Natural killer cell treated with Interleukin-12 subunit alpha and Interleukin-12 subunit beta and Interleukin-15 and Interleukin-18, amount 100 ng/mL, for 72 hours (primary cell): ENCODE data around the gene PDZD7. TPM values are rescaled to one million over a fixed set of nuclear protein-coding genes. Genes with fewer than 3 reads are reported as not detected.
A peak's percentile ranks its signal among the peaks of the same experiment; 100 is the strongest.

Source experiments
- ATAC-seq, 2 donors: fragments of 150-1000 bp; cut with Tn5 transposase in 1 of 2; sonication (Bioruptor Pico), chemical (Tn5 transposase) in 1 of 2; 2 replicates each; pipeline ENCODE4 v1.10.0; 2021
- DNase-seq: peaks from one replicate; pipeline ENCODE4 v3.0.0; 2022; ENCODE audit warnings: low spot score
- H3K27ac Mint-ChIP-seq, 2 donors: 1 replicate in 1 of 2; 2 replicates in 1 of 2; pipeline ENCODE4 v1.8.0; 2022; ENCODE audit warnings: mixed read lengths in 2 of 2, mild to moderate bottlenecking in 1 of 2, moderate library complexity in 1 of 2
- H3K27me3 Mint-ChIP-seq, 2 donors: 1 replicate in 1 of 2; 2 replicates in 1 of 2; pipeline ENCODE4 v1.8.0; 2022; ENCODE audit warnings: mixed read lengths in 2 of 2
- H3K36me3 Mint-ChIP-seq: one replicate; pipeline ENCODE4 v1.8.0; 2022; ENCODE audit warnings: mixed read lengths
- H3K4me1 Mint-ChIP-seq, 2 donors: 1 replicate in 1 of 2; 2 replicates in 1 of 2; pipeline ENCODE4 v1.8.0; 2022; ENCODE audit warnings: low read depth in 2 of 2, mixed read lengths in 2 of 2, mild to moderate bottlenecking in 1 of 2
- H3K4me3 Mint-ChIP-seq: one replicate; pipeline ENCODE4 v1.8.0; 2022; ENCODE audit warnings: mixed read lengths
- H3K9me3 Mint-ChIP-seq: 2 replicates; pipeline ENCODE4 v1.8.0; 2022; ENCODE audit warnings: mixed read lengths
- total RNA-seq, 2 donors: library from RNA; stranded (reverse); gene quantifications; one replicate each; pipeline ENCODE4 v1.2.3, GENCODE V29; 2022

Gene PDZD7
- total RNA-seq, 2 donors from 2014 or later = 0.17 to 0.62 TPM

DNA sequence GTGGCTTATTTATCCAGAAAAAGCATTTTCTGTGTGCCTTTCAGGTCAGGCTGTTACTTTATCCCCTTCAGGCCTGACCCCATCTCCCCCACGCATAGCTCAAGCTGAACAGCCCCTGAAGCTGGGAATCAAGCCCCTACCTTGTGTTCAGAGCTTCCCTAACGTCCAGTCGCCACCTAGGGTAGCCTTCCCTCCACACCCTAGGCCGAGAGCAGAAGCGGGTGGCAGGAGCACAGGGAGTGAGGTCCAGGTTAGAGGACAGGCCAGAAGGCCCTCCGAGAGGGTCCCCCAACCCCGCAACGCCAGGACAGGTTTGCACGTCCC, 62.1 kb downstream of the PDZD7 start:
- H3K4me1 Mint-ChIP-seq = peaks cover 7 to 13% of the 10 kb centered on the region in 2 donors
- no peaks in the 10 kb centered on the region for H3K9me3 Mint-ChIP-seq
- peak overlapping the region in 1 of 2 donors; percentile 9 for H3K27ac Mint-ChIP-seq
- H3K4me3 Mint-ChIP-seq = peak overlapping the region; percentile 49
- no peaks in the 10 kb centered on the region for H3K27me3 Mint-ChIP-seq
- no peaks in the 10 kb centered on the region for H3K36me3 Mint-ChIP-seq
- ATAC-seq (no peak), DNase-seq (no peak)

DNA sequence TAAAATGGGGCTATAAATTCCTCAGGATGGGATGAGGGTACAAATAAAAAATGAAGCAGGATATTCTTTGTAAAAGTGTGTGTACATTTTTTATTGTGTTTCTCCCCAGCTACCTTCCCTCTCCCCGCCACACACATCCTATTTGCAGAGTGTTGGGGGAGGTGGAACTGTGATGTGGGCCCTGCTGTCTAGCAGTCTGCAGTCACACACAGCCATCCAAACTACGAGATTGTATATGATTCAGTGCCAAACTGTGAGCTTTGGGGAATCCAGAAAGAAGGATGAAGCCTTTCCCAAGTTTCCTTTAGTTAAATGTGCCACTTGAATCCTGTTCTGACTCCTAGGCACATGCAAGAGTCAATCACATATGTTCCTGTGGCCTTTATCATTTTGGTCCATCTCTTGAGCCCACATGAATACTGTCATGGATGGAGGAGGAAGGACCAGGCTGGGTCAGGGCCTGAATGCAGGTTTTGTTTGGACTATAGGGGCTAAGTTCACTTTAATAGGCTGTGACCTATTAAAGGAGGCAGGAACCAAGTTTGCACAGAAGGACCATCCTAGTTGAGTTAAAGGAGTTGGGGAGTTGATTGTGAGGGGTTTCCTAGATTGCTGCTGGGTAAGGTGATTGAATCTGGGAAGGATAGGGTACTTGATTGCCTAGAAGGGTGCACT, 62.7 kb downstream of the PDZD7 start:
- peak overlapping the region in 1 of 2 donors; percentile 9 for H3K27ac Mint-ChIP-seq
- peak overlapping the region; percentile 49 for H3K4me3 Mint-ChIP-seq
- H3K36me3 Mint-ChIP-seq = no peaks in the 10 kb centered on the region
- H3K27me3 Mint-ChIP-seq = no peaks in the 10 kb centered on the region
- DNase-seq = no peak
- peaks cover 7 to 13% of the 10 kb centered on the region in 2 donors for H3K4me1 Mint-ChIP-seq
- H3K9me3 Mint-ChIP-seq = no peaks in the 10 kb centered on the region
- ATAC-seq = no peak

DNA sequence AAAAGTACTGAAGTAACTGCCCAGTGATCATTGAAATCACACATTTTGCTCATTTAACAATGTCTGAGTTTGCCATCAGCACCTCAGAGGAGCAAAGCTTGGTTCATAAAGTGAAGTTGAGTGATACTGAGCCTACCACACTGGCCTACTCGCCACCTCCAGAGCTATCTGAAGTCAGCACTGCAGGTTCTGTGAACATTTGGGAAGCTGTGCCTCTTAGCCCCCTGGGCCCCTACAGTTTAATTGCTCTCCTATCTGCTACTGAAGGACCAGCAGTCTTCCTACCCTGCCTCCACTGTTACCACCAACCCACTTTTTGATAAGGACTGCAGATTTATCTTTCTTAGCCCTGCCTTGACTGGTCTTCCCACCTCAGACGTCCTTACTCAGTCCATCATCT, 63.6 kb downstream of the PDZD7 start:
- peaks cover 7 to 13% of the 10 kb centered on the region in 2 donors for H3K4me1 Mint-ChIP-seq
- no peaks in the 10 kb centered on the region for H3K36me3 Mint-ChIP-seq
- H3K27ac Mint-ChIP-seq = no peak overlapping the region
- DNase-seq = no peak
- no peak for ATAC-seq
- no peak overlapping the region for H3K4me3 Mint-ChIP-seq
- H3K27me3 Mint-ChIP-seq = no peaks in the 10 kb centered on the region
- H3K9me3 Mint-ChIP-seq = no peaks in the 10 kb centered on the region

DNA sequence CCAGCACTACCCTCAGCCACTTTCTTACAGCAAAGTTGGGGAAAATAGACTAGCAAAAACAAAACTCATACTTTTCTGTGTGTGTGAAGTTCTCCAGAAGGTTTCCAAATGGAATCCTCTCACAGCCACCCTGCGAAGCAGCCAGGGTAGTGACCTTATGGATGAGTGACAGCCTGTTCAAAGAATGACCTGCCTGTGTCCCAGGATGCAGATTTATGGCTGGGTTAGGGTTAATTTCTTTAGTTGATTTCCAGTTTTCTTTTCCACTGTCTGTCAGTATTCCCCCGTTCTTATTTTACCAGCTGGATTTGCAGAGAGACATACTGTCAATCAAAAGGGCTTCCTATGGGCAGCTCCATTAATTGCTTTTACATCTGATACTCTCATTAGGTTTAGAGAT, 64.0 kb downstream of the PDZD7 start:
- DNase-seq = no peak
- Mint-ChIP-seq H3K27ac (no peak overlapping the region), H3K9me3 (no peaks in the 10 kb centered on the region), H3K36me3 (no peaks in the 10 kb centered on the region), H3K4me3 (no peak overlapping the region), H3K27me3 (no peaks in the 10 kb centered on the region), H3K4me1 (peaks cover 7 to 13% of the 10 kb centered on the region in 2 donors)
- no peak for ATAC-seq

DNA sequence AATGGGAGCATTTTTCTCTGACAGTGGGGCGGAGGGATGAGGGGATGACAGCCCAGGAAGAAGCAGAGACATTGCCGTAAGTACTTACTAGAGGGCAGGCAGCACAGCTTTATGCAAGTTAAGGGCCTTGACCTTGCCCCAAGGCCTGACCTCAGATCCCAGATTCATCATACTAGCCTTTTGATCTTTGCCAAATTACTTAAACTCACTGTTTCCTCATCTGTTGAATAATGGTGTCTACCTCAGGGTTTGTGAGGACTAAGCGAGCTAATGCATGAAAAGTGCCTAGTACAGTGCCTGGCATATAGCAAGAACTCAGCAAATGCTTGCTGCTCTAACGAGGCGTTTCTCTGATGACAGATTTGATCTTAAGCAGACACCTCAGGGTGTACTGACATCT, 65.1 kb downstream of the PDZD7 start:
- DNase-seq = no peak
- H3K27me3 Mint-ChIP-seq = no peaks in the 10 kb centered on the region
- ATAC-seq = no peak
- H3K36me3 Mint-ChIP-seq = no peaks in the 10 kb centered on the region
- peak overlapping the region in 1 of 2 donors; percentile 18 for H3K27ac Mint-ChIP-seq
- no peaks in the 10 kb centered on the region for H3K9me3 Mint-ChIP-seq
- peaks cover 7 to 12% of the 10 kb centered on the region in 2 donors for H3K4me1 Mint-ChIP-seq
- H3K4me3 Mint-ChIP-seq = no peak overlapping the region

DNA sequence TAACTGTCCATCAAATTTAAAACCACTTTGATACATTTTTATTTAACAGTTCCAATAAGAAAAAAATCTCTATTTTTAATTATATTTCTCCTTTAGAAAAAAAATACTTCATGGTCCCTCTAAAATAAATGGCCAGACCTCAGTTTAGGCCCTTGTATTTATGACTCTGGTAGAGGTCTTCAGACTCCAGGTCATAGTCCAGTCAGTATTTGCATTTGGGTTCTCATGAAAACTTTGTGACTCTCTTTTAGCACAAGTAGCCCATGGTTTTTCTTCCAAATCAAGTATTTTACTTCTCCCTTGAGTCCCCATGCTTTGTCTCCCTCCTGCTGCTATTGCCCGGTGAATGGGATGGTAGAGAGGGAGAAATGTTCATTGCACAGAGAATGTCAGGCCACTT, 67.1 kb downstream of the PDZD7 start:
- no peak for ATAC-seq
- Mint-ChIP-seq H3K27ac (no peak overlapping the region), H3K9me3 (no peaks in the 10 kb centered on the region), H3K27me3 (no peaks in the 10 kb centered on the region), H3K36me3 (peaks cover 15% of the 10 kb centered on the region), H3K4me1 (peaks cover 6 to 7% of the 10 kb centered on the region in 2 donors), H3K4me3 (no peak overlapping the region)
- DNase-seq = no peak

DNA sequence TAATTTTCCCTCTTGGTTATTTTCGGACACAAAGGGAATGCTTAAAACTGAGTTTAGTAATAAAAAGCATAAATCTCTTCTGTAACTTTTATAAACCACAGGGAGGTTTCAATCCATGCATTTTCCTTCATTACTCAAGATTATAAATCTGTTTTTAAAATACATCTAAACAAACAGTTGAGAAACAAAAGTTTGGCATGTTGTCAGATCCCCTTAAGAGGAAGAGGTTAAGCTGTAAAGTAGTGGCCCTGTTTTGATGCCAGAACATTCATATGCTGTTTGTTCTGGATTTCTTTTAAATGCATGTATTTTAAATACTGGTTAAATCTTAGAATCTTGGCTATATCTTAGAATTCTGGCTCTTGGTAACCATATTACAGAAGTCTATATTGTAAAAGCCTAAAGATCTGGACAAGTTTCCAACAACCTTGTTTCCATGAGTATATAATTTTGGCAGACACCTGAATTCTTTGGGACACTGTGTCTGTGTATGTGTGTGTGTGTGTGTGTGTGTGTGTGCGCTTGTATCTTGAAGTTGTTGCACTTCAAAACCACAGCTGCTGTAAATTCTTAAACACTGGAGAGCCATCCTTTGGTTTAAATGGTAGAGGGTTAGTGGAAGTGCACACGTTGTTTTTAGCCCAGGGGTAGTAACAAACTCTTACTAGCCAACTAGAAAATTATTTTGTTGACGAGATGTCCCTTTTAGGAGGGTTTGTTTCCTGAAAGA, 68.4 kb downstream of the PDZD7 start:
- Mint-ChIP-seq H3K27ac (no peak overlapping the region), H3K4me1 (no peaks in the 10 kb centered on the region), H3K36me3 (peaks cover 19% of the 10 kb centered on the region), H3K4me3 (no peak overlapping the region), H3K9me3 (no peaks in the 10 kb centered on the region), H3K27me3 (no peaks in the 10 kb centered on the region)
- no peak for DNase-seq
- ATAC-seq = no peak

DNA sequence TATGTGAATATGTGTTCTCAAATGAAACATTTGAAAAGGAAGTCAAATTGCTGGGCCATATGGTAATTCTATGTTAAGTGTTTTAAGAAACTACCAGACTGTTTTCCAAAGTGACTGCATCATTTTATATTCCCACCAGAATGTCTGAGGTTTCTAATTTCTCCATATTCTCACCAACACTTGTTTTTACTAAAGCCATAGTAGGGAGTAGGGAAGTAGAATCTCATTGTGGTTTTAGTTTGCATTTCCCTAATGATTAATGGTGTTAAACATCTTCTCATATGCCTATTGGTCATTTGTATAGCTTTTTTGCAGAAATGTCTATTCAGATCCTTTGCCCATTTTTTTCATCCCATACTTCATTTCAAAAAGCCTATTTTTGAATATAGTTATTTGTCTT, 70.7 kb downstream of the PDZD7 start:
- H3K4me1 Mint-ChIP-seq = no peaks in the 10 kb centered on the region
- H3K27me3 Mint-ChIP-seq = no peaks in the 10 kb centered on the region
- no peak overlapping the region for H3K4me3 Mint-ChIP-seq
- H3K9me3 Mint-ChIP-seq = no peaks in the 10 kb centered on the region
- H3K36me3 Mint-ChIP-seq = peaks cover 19% of the 10 kb centered on the region
- H3K27ac Mint-ChIP-seq = no peak overlapping the region
- ATAC-seq (no peak), DNase-seq (no peak)

Other genes with a start within 250 kb of the PDZD7 start
- 10 to 100 TPM; 27.8 to 44.3 TPM for gene SLF2, start 118.2 kb downstream of the PDZD7 start, total RNA-seq
- gene SEMA4G, start 61.6 kb downstream of the PDZD7 start, total RNA-seq = under 1 TPM in 1 of 2 donors, not detected in 1; 0.19 TPM
- gene MRPL43, start 43.6 kb downstream of the PDZD7 start, total RNA-seq = 10 to 100 TPM; 52.3 to 60.7 TPM
- 10 to 100 TPM; 13.6 to 34.2 TPM for gene TWNK, start 43.6 kb downstream of the PDZD7 start, total RNA-seq
- gene LZTS2, start 31.3 kb downstream of the PDZD7 start, total RNA-seq = 1 to 10 TPM; 6.2 to 6.4 TPM
- 10 to 100 TPM; 12.5 to 21.1 TPM for gene SFXN3, start 105 bp upstream of the PDZD7 start, total RNA-seq
- 1 to 10 TPM in 1 of 2 donors, not detected in 1; 1.9 TPM for gene KAZALD1, start 30.9 kb upstream of the PDZD7 start, total RNA-seq
- gene TLX1, start 100.2 kb upstream of the PDZD7 start, total RNA-seq = not detected
- gene LBX1, start 198.3 kb upstream of the PDZD7 start, total RNA-seq = not detected